Testis (tissue), 2 donors: ENCODE results near the gene SPATA33.

ENCODE experiments used
- CTCF ChIP-seq, 3 experiments: fragments of 450-650 bp in 2 of 3; fragments of 200-600 bp in 1 of 3; sonication (generic) in 1 of 3; IDR thresholded peaks; one replicate each; pipeline ENCODE4 v1.5.1; 2016 to 2019; ENCODE audit warnings: antibody characterized with exemption in 3 of 3, mild to moderate bottlenecking in 2 of 3, moderate library complexity in 1 of 3
- POLR2A ChIP-seq: fragments of 450-650 bp; IDR thresholded peaks from one replicate; pipeline ENCODE4 v1.6.1; 2017; ENCODE audit warnings: antibody characterized with exemption, mild to moderate bottlenecking, moderate library complexity

DNA sequence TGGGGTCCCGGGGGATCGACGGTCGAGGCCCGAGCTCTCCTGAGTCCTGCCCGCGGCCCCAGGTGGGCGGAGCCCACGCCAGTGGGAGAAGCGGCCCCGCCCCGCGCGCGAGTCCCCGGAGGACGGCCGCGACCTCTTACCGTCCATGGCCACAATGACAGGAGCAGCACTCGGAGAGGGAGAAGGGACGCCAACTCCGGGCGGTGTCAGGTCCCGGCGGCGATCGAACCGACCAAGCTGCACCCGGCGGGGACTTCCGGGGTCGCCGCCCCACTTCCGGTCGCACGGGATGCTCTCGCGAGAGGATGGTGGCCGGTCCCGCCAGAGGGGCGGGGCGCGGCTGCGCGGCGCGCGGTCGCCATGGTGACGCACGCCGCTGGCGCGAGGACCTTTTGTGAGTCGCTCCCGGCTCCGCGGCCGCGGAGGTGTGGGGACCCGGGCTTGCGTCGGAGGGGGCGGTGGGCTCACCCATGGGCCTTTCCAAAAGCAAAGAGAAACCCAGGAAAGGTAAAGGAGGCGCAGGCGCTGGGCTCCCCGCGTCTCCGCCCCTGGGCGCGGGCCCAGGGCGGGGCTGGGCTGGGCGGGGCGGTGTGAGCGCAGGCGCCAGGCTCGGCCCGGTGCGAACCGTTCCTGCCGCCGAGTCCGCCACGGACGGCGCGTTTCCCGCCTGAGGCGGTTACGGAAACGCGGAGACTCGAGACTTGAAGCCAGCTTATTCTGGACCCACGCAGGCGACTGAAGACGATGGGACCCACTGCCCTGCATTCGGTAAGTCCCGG, at the start of gene SPATA33, which contains the start of gene CHMP1A:
- TF ChIP-seq CTCF (IDR thresholded peaks at IDR 0.05) (no peak), POLR2A (no peak)
